Middle frontal gyrus (tissue), 1 donor: ENCODE data around the gene TRAK1.

Experiments used
- DNase-seq: peaks from one replicate; pipeline ENCODE4 v3.0.0-alpha.2; 2015; ENCODE audit warnings: low spot score; ENCODE audit errors: extremely low spot score

TRAK1 gene

DNA sequence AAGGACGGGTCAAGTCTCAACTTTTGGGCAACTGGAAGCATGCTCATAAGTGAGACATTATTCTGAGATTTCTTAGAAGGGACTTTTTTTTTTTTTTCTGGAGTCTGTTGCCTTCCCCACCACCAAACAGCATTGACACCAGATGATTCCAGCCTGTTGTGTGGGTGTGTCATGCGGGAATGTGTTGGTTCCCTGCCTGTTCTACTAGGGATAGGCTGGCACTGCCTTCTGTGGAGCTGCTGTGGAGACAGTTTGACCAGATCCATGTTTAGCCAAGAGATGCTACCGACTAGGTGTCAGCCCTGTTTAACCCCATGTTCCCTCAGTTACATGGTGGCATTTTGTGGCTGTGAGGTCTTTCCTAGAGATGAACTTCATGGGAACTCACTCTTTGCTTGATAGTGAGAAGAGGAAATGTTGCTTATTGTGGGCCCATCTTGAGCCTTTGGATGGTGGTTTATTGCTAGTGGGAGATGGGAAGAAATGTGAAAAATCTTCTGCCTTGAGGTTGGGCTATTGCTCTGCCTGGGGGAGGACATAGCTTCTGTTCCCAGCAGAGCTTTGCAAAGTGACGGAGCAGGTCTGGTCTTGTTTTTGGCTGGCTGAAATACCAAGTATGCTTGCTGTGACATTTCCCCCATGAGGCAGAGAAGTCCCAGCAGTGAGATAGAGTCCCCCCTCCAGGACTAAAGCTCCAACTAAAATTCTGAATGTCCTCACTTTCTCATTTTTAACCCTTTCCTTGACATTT lies 31.3 kb downstream of the TRAK1 start:
- no peak for DNase-seq

DNA sequence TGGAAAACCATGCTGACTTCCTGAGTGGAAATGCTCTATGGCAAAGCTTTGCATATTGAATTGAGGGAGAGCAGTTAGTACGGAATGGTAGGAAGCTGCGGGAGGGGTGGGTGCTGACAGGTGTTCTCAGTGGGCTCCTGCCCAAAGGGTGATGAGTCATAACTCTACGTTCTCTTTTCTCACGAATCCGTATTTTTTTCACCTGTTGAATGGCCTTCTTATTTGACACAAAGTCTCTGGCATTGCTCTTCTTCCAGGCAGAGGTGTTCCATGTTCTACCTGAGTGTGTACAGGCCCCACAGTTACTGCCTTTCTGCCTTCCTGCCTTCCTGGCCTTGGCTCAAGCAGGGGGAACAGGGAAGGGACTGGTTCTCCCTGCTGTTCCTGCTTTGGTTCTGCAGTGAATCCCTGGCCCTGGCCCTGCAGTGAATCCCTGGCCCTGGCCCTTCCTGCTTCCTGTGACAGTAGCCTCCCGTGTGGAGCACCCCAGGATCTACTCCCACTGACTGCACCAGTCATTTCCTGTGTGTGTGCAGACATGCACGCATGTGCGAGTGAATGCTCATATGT lies 31.9 kb downstream of the TRAK1 start:
- DNase-seq = no peak

DNA sequence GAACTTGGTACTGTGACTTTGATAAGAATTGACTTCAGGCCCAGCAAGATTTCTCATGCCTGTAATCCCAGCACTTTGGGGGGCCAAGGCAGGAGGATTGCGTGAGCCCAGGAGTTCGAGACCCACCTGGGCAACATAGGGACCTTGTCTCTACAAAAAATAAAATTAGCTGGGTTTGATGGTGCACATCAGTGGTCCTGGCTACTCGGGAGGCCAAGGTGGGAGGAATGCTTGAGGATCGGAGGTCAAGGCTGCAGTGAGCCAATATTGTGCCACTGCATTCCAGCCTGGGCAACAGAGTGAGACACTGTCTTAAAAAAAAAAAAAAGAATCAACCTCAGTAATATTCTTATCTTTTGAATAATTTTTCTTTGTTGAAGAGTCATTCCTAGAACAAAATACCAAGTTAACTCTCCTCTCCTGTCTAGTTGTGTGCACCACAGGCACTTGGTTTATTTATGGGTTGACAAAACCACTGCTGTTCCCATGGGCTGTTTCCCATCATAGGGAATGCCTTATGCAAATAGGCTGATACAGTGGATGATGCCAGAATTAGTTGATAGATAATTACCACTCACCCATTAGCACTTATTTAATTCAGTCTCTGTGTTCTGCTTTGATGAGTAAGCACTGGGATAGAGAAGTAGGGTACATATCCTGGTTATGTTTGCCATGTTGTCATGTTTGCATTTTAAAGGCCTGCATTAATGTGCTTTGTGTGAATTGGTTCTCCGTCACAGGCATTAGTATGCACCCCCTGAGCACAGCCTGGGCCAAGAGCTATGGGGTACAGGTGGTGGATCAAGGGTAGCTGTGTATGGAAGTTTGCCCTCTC lies 32.9 kb downstream of the TRAK1 start:
- DNase-seq = no peak

DNA sequence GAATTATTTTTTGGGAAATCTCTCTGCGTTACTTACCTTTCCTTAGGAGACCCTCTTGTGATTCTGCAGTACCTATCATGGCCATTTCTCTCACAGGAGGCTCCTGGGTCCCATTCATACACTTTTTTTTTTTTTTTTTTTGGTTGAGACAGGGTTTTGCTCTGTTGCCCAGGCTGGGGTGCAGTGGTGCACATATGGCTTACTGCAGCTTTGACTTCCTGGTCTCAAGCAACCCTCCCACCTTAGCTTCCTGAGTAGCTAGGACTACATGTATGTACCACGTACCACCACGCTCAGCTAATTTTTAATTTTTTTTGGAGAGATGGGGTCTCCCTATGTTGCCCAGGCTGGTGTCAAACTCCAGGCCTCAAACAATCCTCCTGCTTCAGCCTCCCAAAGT lies 36.1 kb downstream of the TRAK1 start:
- no peak for DNase-seq

DNA sequence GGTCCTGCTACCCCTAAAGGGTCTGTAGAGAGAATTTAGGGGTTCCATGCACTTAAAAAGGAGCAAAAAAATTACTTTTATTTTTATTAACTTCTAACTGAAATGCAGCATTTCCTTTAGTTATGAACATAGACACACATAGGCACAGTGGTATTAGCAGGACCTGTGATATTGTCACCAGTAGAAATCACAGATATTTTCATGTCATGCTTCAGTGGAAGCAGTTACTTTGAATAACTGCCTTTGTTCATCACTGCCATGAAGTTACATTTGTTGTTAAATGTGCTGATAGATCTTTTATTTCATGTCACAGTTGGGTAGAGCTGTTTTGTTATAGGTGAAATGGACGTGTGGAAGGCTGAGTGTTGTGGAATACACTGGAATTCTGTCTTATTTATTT lies 37.4 kb downstream of the TRAK1 start:
- no peak for DNase-seq

DNA sequence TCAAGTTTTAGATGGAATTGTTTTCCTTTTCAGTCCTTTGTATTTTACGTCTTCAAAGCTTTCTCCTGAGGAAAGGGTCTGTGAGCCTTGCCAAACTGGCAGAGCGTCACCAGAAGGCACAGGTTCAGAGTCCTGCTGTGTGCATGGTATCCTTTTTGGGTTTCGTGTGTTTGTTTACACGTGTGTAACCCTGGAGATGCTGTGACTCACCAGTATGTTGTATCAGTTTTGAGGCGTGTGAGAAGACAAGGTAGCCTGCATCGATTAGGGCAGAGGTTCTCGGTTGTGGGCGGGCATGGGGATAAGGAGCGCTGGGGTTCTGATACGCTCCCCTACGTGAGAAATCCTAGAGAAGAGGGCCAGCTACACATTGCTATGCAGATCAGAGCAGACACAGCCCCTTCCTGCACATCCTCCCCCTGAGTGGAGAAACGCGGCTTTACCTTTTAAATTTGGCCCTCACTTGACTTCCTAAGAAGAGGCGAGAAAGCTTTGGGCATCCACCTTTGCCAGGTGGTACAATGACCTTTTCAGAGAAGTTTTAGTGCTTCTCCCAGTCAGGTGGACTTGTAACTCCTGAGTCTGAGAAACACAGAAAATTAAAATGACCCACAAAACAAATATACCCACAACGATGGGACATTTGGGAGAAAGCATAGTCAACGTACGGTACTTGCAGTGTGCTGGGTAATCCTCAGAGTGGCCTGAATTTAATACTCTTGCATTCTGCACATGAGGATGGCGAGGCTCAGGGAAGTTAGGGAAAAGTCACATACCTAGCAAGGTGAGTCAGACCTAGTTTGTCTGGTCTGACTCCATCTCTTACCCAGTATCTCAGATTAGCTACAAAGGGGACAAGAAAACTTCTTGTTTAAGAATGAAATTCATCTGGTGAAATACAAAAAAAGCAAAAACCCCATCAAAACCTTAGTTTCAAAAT lies 38.1 kb downstream of the TRAK1 start:
- no peak for DNase-seq

DNA sequence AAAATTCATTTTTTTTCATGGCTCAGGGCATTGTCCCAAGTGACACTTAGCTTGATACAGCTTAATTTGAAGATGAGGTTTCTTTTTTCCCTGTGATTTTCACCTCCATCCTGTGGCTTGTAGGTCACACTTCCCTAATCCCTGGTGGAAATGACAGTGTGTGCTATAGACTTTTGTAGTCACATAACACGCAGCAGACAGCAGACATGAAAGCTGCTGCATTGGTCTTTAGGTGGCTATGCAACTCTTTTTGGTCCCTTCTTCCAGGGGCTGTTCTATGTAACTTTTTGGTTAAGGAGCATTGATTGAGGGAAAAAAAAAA lies 38.8 kb downstream of the TRAK1 start:
- no peak for DNase-seq

DNA sequence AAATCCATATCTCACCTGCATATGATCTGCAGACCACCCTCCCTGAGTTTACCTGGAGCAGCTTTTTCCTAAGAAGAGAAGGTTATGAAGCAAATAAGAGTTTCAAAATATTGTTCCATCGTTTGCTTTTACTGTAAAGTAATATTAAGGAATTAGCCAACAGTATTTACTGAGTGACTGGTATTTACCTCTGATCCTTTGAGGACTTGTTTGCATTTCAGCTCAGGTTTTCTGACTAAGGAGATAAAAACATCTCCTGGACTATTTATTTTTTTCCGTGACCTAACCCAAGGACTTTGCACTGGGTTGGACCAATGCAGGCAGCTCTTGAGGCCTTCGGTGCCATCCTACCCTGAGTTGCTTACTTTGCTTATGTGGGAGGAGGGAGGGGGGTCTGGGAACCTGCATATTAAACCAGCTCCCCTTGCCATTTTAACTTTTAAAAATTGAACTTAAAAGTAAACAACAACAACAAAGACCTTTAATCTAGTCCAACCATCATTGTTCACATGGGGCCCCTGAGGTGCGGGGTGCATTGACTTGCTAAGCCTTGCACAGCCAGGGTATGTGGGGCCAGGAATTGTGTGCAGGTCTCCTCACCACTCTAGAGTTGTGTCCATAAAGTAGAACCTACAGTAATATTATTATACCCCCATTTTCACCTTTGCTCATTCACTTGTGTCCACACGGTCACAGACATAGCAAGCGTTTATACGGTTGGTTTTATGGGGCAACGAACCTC lies 39.3 kb downstream of the TRAK1 start:
- DNase-seq = no peak

DNA sequence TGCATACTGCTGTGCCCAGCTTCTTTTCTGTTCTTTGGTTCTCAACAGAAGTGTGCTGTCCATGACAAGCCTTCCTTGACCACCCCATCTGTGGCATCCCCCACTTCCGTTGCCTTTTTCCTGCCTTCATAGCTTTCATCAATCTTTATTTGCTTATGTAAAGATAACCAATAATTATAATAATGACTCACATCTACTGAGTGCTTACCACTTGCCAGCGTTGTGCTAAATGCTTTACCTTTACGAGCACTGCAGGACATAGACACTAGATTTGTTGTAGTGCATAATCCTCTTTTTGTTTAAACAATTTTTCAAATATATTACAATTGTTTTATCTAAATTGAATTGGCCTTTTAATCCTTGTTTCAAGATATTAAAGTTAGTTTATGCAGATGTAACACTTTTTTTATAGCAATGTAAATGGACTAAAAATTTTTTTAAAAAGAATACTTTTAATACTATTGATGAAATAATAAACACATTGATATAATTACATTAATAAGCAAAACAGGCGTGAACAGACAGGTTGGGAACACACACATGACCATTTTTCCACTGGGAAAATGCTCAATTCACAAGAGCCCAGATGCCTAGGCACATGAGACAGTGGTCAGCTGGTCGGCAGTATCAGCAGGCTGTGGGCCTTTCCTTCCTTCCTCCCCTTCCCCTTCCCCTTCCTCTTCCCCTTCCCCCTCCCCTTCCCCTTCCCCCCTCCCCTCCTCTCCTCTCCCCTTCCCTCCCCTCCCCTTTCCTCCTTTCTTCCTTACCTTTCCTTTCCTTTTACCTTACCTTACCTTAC lies 42.5 kb downstream of the TRAK1 start:
- DNase-seq = no peak

DNA sequence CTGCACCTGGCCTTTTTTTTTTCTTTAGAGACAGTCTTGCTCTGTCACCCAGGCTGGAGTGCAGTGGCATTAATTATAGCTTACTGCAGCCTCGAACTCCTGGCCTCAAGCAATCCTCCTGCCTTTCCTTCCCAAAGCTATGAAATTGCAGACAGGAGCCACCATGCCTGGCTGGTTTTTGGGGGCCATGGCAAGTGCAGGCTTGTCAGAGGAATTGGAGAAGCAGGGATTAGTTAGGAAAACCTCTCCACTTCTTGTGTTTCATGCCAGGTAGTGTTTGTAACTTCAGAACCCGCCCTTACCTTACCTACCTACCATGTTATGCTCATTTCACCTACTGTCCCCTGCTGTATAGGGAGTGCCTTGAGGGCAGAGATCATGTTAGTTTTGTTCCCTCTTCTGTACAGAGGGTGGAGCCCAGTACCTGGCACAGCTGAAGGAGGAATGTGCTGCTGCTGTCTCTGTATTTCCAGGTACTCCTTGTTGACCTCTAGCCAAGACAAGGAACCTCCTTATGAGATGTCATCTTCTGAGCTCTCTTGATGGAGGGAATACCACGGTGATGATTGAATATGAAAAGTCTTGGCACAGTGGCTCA lies 43.8 kb downstream of the TRAK1 start:
- no peak for DNase-seq

DNA sequence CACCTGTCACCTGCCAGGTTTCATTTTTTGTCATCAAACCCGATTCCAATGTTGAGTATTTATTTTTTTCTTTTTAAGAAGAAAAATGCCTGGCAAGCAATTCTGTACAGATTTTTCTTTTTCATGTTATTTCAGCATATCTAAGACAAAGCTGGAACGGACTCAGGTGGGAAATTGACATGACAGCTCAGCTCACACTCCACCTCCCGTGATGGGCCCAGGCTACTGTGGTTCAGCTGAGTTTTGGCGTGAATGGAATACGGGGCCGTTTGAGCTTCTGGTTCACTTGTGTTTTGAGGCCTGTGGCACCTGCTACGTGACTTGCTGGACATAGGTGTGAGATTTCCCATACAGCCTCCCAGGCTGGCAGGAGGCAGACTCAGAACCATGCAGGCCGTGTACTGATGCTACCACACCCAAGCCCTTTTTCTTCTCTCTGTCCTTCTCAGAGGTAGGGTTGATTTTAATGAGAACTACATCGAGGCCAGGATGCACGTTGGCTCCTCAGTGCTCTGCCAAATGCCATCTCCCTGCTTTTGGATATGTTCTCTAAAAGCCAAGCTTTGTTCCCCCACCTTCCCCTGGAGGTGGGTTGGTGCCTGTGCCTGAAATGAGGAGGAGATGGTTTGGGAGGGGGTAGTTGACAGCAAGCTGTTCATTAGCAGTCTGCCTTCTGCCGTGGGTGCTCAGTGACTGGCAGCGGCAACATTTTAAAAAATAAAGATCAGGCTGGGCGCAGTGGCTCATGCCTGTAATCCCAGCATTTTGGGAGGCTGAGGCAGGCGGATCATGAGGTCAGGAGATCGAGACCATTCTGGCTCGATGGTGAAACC lies 48.7 kb downstream of the TRAK1 start:
- DNase-seq = no peak

DNA sequence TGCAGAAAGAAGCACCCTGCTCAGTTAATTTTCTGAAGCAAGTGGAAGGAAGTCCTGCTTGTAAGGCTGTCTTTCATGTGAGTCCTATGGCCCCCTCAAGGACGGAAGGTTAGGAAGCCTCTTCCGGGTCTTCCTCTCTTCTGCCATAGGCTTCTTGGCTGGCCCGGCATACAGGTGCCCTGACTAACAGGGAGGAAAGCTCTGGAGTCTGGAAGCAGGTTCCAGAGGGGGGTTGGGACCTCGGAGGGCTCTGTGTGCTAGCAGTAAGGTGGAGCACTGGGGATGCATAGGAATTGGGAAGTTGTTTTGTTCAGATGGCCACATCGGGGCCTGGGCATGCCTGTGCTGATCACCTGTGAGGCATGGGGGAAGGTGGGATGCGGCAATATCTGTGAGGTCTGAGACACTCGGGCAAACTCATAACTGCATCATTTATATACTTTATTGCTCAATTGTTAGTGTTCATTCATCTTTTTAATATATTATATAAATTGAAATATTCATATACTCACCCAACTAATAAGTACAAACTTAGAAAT lies 49.6 kb downstream of the TRAK1 start:
- DNase-seq = no peak

DNA sequence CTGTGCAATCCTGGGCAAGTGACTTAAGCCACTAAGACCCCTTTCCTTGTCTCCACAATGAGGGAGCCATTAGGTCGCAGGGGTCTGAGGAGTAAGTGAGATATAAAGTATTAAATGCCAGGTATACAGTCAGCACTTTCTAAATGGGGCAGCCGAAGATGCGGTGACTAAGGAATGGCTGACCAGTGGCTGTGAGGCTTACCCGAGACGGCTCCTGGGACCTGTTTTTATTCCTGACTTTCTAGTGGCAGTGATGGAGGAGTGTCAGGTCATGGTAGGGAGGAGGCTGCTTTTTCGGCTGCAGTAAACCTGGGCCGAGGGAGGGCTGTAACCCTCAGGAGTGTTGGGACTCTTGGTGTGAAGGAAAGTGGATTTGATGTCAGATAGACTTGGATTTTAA lies 52.3 kb downstream of the TRAK1 start:
- no peak for DNase-seq

DNA sequence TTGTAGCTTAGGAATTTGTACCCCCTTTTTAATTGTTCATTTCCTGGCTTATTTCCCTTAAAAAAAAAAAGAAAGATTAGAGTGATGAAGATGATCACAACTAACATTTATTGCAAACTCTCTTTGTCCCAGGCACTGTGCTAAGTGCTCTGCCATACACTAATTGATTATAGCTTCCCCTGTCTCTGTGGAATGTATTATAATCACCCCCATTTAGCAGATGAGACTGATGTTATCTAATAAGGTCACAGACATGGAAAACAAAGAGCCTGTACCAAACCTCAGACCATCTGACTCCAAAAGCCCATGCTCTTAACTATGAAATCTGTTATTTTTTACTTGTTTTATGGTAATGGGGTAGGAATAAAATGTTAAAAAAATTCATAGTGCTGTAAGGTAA lies 53.1 kb downstream of the TRAK1 start:
- no peak for DNase-seq

DNA sequence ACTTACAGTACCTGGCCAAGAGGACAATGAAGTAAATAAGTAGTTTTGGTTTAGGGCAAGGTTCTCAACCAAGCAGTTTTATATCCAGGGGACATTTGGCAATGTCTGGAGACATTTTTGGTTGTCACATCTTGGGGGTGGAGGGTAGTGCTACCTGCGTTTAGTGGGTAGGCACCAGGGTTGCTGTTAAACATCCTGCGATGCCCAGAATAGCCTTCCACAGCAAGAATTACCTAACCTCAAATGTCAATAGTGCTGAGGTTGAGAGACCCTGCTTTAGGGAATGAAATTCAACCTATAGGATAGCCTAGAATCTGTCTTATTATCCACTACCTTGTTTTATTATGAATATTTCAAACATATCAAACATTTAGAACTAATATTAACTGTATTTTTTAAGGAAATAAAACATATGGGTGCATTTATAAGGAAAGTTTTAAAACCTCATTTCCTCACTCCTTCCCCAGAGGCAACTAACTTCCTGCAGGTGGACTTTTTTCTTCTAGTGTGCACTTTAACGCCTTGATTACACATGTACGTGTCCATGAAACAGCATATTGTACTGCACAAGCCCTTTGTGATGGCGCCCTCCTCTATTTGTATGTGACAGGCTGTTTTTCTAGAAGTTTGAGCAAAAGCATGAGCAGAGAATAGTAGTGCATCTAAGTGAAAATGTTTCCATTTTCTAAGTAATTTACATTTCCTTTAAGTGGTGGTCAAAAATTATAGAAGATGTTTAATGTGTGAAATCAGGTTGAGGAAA lies 57.1 kb downstream of the TRAK1 start:
- DNase-seq = no peak

DNA sequence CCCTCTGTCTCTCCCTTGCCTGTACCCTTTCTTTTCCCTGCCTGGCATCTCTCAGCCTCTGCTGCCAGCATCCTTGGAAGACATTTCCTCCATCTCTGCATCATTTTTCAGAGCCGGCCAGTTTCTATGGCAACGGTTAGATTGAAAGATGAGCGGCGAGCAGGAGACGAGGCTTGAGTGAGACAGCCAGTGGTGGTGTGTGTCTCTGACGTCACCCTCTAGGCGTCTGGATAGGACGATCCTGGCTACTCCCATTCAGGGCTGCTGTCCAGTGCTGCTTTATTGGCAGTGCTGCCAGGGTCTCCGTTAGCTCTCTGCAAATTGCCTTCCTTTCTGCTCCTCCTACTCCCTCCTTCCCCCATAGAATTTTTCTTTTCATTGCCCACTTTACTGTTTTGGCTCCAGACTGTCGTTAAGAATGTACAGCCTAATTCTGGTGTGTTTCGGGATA lies 57.9 kb downstream of the TRAK1 start:
- peak; percentile 91 for DNase-seq

DNA sequence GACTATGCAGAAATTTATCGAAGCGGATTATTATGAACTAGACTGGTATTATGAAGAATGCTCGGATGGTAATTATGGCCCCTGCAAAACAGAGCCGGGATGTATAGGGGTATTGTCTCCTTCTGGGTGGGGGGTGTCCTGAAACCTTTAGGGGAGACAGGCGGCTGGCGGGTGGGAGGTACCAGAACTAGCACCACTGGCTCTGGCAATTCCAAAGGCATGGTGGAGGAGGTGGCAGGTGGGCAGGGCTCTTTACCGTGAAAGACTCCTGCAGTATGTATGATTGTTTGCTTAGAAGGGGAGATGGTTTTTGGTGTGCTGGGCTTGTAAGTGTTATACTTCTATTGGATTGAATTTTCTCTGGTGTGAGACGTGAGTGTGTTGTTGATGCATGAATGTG lies 58.4 kb downstream of the TRAK1 start:
- no peak for DNase-seq

DNA sequence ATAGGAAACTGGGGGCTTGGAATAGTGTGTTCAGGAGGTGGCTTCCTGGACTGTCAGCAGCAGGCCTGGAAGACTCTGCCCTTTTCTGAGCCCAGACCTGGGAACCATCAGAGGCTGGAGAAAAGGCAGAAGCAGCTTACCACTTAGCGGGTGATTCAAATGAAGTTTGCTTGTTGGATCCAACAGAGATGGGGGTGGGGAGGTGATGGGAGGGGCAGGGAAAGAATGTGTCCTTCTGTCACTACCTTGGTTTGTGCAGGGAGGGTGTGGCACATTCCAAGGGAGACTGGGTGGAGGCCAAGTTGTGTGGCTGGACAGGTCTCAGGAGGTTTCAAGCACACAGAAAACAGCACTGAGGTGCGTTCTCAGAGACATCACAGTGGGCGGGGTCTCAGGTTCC lies 58.8 kb downstream of the TRAK1 start:
- DNase-seq = no peak
